CD4-positive, alpha-beta T cell treated with Interleukin-12 subunit alpha and Interleukin-12 subunit beta, for 1 hour (primary cell): ENCODE measurements around the gene RNPC3.
"Not testable (repeated sequence)": the region's sequence is repeated elsewhere in the genome, so short reads cannot be mapped to it uniquely, and the experiment has no call there.

Experiments
- DNase-seq: peaks from one replicate; pipeline ENCODE4 v3.0.0-alpha.2; 2020

Gene RNPC3

DNA sequence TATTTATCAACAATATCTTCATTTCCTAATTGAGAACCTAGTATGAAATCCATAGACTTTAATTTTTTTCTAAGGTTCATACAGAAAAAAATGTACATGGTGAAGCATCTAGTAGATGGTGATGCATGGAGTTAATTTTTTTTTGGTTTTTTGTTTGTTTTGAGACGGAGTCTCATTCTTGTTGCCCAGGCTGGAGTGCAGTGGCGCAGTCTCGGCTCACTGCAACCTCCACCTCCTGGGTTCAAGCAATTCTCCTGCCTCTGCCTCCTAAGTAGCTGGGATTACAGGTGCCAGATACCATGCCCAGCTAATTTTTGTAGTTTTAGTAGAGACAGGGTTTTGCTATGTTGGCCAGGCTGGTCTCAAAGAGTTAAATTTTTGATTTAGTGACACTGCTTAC lies 35.6 kb downstream of the RNPC3 start:
- DNase-seq: not testable (repeated sequence)

DNA sequence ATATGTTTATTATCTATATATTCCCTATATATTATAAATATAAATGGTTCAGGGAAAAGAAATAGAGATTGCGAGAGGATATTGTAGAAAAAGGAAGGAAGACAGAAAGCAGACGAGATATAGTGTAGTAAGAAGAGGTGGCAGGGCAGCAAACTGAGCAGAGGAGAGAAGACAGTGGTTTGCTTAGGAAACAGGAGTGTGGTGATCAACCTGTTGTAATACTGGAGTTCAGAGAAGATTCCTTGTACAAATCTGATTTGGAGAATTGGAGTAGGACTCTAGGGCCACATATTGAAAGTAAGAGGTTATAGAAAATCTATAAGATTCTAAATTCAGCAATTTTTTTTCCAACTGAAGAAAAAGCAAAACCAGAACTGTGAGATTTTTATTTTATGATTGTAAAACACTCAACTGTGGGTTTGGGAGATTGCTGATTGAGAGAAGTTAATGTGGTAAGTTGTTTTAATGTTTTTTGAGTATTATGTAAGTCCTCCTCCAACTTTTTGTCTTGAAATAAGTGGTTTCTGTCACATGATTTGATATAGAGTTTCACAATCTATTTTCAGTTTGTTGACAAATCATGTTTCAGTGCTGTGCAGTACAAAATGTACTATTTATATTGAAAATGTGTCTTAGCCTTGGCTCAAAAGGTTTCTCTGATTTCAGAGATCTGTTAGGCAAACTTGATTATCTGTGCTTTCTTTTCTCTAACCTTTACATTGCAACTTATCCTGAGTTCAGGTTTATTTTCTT lies 36.3 kb downstream of the RNPC3 start:
- no peak for DNase-seq

DNA sequence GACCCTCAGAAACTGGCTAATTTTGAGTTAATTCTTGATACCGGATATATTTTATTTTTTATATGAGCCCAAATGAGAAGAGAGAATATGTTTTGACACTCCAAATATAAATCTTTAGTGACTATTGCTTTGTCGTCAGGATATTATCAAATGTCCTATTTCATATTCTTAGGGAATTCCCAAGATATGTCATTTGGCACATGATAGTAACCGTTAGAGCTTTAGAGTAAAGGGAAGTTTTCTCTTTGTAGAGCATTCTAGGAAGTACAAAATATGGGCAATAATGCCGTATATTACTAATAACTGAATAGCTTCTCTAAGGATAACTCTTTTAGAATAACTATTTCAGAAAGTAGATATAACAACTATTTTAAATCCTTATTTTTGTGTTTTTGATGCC lies 37.6 kb downstream of the RNPC3 start:
- DNase-seq: no peak

DNA sequence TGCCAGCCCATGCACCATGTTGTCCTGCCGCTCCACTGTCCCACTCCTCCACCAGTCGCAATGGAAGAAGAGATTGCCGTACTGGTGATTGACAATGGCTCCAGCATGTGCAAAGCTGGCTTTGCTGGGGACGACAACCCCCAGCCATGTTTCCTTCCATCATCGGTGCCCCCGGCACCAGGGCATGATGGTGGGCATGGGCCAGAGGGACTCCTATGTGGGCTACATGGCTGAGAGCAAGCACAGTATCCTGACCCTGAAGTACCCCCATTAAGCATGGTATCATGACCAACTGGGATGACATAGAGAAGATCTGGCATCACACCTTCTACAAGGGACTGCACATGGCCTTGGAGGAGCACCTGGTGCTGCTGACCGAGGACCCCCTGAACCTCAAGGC lies 44.0 kb downstream of the RNPC3 start:
- no peak for DNase-seq

DNA sequence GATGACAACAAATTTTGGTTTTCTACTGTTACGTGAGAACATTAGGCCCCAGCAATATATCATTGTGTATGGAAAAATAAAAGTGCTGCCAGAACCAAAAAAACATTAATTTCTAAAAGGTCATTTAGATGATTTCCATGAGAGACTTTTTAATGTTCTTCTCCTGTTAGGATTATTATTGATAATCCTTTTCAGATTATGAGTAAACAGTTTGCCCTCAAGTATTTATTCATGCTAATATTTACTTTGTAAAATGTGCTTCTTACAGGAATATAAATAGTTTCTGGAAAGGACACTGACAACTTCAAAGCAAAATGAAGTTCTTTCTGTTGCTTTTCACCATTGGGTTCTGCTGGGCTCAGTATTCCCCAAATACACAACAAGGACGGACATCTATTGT lies 45.8 kb downstream of the RNPC3 start, which contains the start of gene AMY2B:
AMY2B (plus strand) TSS at position 301 of the 400 bp plus-strand sequence; CDS start at position 315, 14 bp downstream.
- not testable (repeated sequence) for DNase-seq

DNA sequence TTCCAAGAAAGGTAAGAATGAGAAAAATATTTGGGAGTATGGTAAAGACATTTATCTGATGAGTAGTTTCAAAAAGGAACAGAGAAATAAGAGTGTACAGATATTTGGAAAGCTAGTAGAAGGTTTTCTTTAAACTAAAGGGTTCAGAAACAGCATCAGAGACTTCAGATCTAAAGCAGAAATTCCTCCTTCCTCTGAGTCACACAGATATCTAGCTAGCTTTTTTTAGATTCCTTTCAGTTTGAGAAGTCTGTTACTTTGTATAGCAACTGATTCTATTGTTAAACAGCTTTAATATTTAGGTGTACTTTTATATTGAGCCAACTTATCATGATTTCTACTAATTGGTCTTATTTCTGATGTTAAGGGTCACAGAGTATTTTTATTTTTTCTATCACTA lies 50.6 kb downstream of the RNPC3 start:
- no peak for DNase-seq

DNA sequence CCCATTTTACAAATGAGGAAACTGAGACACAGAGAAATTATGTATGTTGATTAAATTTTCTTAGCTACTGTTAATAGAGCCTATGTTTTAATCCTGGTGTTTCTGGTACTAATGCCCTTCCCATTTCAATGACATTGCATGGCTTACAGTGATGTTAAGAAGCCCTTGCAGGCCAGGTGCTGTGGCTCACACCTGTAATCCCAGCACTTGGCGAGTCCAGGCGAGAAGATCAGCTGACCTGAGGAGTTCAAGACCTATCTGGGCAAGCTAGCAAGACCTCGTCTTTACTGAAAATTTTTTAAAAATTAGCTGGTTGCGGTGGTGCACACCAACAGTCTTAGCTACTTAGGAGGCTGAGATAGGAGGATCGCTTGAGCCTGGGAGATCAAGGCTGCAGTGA lies 51.3 kb downstream of the RNPC3 start:
- not testable (repeated sequence) for DNase-seq

DNA sequence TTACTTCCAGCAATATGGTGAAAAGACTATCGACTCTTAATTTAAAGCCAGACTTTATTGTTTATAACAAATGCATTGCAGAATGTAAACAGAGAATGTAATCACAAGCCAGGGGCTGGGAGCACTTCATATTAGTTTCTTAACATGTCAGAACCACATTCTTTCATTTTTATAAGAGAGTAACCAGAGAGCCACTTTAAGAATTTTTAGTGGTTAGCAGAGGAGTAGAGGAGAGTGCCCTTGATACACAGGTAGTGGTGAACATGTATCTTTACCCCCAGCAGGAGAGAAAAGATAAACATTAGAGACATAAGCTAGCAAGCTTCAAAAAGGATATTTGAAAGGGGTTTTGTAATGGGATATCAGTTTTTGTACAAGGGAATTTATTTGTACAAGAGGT lies 57.0 kb downstream of the RNPC3 start:
- no peak for DNase-seq

DNA sequence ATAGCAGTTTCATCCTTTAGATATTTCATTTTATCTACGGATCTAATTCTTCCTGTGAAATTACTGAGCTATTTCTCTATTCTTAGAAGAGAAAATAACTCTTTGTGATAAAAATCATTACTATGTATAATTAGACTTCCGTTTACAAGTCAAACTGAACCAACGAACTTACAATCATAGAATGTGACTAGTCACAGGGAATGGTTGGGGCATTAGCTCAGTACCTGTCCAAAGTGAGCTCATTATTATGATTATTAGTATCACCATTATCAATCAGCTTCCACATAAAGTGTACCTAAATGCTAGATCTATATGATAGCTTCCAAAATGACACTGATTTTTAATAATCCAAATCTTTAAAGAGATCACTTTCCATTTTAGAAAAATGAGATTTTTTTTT lies 58.4 kb downstream of the RNPC3 start:
- no peak for DNase-seq

DNA sequence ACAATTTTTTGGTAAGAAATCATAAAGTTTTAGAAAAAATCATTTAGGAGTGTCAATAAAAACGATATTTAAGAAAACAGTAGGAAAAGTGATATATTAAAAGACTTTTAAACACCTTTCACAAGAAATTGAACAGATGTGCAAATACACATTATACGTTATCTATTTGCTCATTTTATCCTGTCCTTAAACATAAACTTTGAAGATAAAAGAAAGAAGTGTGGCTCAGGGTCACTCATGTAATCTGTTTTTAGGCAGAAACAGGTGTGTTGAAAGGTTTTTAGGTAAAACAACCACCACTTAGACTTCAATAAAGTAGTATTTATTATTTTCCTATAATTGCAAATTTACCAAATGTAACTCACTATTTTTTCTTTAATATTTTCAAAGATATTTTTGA lies 59.0 kb downstream of the RNPC3 start:
- no peak for DNase-seq

DNA sequence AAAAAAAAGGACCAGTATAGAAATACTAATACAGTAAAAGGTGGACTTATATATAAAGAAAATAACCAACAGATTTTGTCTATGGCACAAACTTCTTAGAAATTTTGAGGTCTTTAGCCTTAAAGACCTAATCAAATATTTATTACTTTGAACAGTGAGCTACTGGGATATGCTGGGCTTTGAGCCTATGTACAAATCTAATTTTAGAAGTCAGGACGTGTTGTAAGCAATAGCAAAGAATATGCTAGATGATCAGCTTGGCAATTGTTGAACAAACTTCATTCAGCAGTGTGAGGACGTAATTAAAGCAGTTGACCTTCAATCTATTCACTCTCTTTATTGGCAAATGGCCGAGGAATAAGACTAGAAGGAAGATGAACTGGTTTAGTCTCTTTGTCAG lies 77.2 kb downstream of the RNPC3 start:
- not testable (repeated sequence) for DNase-seq
